ENCODE measurements around the gene PTTG1.

PTTG1 gene

DNA sequence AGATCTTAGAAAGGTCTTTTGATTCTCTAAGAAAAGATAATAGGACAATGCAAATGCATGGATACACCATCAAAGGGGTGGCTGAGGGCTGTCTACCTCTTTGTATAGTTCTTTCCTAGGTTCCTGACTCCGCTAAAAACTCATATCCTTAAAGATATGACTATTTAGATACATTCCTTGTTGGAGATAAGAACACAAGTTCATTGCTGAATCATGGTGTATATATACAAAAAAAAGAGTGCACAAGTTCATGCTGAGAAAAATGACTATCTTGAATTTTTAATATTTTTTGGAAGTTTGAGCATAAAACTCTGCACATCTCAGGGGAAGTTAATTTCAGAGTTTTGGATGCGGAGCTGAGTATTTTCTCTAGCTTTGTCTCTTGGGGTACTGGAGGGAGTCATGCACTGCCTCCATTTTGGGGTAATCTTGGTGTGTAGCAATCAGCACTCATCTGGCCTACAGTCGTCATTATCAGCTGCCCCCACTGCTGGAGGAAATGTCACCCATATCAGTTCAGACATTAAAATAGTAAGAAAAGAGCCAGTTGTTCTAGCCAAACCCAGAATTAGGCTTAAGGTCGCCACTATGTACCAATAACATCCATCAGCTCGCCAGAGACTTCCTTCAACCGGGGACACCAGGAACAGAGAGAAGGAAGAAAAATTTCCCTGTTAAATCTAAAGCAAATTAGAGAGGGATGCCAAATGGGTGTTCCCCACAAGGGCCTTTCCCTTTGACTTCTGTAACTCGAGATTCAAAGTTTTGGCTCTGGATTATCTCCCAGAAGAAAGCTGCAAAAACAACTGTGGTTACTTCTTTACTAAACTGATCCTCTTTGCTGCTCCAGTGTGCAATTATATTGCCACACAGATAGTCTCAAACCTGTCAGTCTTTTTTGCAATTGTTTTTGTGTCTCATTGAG is 49.0 kb downstream of the PTTG1 start:
- peak overlapping the region in 1 of 2 donors; percentile 46 for H3K27ac ChIP-seq (ENCODE audit: low read depth in 2 of 2, low read length in 2 of 2)
- H3K9ac ChIP-seq (ENCODE audit: low read depth in 1 of 2, low read length in 2 of 2), result no peak overlapping the region
- H3K4me1 ChIP-seq (ENCODE audit: control insufficient read depth in 2 of 2, insufficient read depth in 2 of 2, low read length in 2 of 2), result peaks cover 15 to 30% of the 10 kb centered on the region in 2 donors
- no peaks in the 10 kb centered on the region for H3K9me3 ChIP-seq (ENCODE audit: control insufficient read depth in 2 of 2, low read length in 2 of 2)
- H3K36me3 ChIP-seq (ENCODE audit: control insufficient read depth in 2 of 2, insufficient read depth in 2 of 2, low read length in 2 of 2), result no peaks in the 10 kb centered on the region
- H3K4me3 ChIP-seq (ENCODE audit: low read length in 2 of 2), result peak overlapping the region in 1 of 2 donors; percentile 14
- no peaks in the 10 kb centered on the region for H3K27me3 ChIP-seq (ENCODE audit: control insufficient read depth in 2 of 2, insufficient read depth in 2 of 2, low read length in 2 of 2)

DNA sequence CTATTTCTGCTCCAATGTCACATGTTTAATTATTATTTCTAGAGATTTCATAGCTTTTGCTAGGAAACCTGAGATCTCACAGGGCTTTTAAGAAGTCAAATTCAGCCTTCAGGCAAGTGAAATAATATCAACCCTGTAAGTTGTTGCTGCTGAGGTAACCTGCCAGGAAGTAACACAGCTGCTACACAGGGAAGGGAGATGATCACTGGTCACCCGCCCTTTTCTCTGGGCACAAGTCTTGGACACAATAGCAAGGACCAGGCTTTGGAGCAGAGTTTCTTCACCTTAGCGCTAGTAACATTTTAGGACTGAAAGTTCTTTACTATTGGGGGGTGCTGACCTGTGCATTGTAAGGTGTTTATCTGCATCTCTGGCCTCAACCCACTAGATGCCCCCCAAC is 50.1 kb downstream of the PTTG1 start:
- Histone ChIP-seq H3K9ac (ENCODE audit: low read depth in 1 of 2, low read length in 2 of 2) (peak overlapping the region in 1 of 2 donors; percentile 19), H3K27ac (ENCODE audit: low read depth in 2 of 2, low read length in 2 of 2) (peak overlapping the region in 1 of 2 donors; percentile 5)

DNA sequence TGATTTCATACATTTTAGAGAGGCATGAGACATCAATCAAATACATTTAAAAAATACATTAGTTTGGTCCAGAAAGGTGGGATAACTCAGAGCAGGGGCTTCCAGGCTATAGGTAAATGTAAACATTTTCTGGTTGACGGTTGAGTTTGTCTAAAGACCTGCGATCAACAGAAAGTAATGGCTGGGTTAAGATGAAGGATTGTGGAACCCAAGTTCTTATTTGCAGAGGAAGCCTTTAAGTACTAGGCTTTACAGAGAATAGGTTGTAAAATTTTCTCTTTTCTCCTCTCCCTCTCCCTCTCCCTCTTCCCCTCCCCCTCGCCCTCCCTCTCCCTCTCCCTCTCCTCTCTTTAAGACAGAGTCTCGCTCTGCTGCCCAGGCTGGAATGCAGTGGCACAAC is 50.8 kb downstream of the PTTG1 start:
- Histone ChIP-seq H3K36me3 (ENCODE audit: control insufficient read depth in 2 of 2, insufficient read depth in 2 of 2, low read length in 2 of 2) (no peaks in the 10 kb centered on the region), H3K9ac (ENCODE audit: low read depth in 1 of 2, low read length in 2 of 2) (no peak overlapping the region), H3K27ac (ENCODE audit: low read depth in 2 of 2, low read length in 2 of 2) (no peak overlapping the region), H3K9me3 (ENCODE audit: control insufficient read depth in 2 of 2, low read length in 2 of 2) (no peaks in the 10 kb centered on the region), H3K4me3 (ENCODE audit: low read length in 2 of 2) (no peak overlapping the region), H3K4me1 (ENCODE audit: control insufficient read depth in 2 of 2, insufficient read depth in 2 of 2, low read length in 2 of 2) (peaks cover 8 to 19% of the 10 kb centered on the region in 2 donors), H3K27me3 (ENCODE audit: control insufficient read depth in 2 of 2, insufficient read depth in 2 of 2, low read length in 2 of 2) (no peaks in the 10 kb centered on the region)

More for the DNA sequence above, 50.1 kb downstream of the PTTG1 start:
- Histone ChIP-seq H3K36me3 (ENCODE audit: control insufficient read depth in 2 of 2, insufficient read depth in 2 of 2, low read length in 2 of 2) (no peaks in the 10 kb centered on the region), H3K9me3 (ENCODE audit: control insufficient read depth in 2 of 2, low read length in 2 of 2) (no peaks in the 10 kb centered on the region), H3K4me1 (ENCODE audit: control insufficient read depth in 2 of 2, insufficient read depth in 2 of 2, low read length in 2 of 2) (peaks cover 15 to 27% of the 10 kb centered on the region in 2 donors), H3K27me3 (ENCODE audit: control insufficient read depth in 2 of 2, insufficient read depth in 2 of 2, low read length in 2 of 2) (no peaks in the 10 kb centered on the region), H3K4me3 (ENCODE audit: low read length in 2 of 2) (no peak overlapping the region)

DNA sequence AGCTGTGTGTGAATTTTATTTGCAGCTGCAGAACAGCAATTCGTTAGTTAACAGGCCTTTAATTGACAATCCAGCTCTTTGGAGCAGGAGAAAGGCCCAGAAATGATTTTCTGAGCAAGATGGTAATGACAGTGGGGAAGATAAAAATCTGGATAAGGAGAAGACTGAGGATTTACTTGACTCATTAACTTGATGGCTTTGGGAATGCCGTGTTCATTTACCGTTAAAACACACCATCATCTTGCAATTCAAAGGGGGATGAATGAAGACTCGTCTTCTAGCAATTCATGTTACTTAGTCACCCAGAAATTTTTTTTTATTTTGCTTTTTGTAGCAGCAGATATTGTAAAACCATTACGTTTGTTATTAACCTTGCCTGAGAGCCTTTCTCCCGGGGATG is 52.0 kb downstream of the PTTG1 start:
- Histone ChIP-seq H3K9ac (ENCODE audit: low read depth in 1 of 2, low read length in 2 of 2) (no peak overlapping the region), H3K27me3 (ENCODE audit: control insufficient read depth in 2 of 2, insufficient read depth in 2 of 2, low read length in 2 of 2) (no peaks in the 10 kb centered on the region), H3K4me3 (ENCODE audit: low read length in 2 of 2) (no peak overlapping the region), H3K9me3 (ENCODE audit: control insufficient read depth in 2 of 2, low read length in 2 of 2) (no peaks in the 10 kb centered on the region), H3K4me1 (ENCODE audit: control insufficient read depth in 2 of 2, insufficient read depth in 2 of 2, low read length in 2 of 2) (peaks cover 3 to 18% of the 10 kb centered on the region in 2 donors), H3K27ac (ENCODE audit: low read depth in 2 of 2, low read length in 2 of 2) (no peak overlapping the region), H3K36me3 (ENCODE audit: control insufficient read depth in 2 of 2, insufficient read depth in 2 of 2, low read length in 2 of 2) (no peaks in the 10 kb centered on the region)

DNA sequence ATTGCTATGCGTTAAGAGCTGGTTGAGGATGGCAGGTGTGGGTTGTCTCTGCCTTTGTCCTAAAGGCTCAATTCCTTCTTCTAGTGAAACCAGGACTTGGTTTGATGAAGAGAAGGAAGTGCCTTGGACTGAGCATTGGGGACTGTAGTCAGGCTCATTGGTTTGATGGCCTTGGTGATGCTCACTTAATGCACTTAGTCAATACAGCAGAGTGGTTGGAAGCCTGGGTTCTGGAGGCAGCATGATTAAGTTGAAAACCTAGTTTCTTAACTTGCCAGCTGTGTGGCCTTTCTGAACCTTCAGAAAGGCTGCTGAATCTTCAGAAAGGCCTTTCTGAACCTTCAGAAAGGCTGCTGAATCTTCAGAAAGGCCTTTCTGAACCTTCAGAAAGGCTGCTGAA is 52.4 kb downstream of the PTTG1 start:
- Histone ChIP-seq H3K36me3 (ENCODE audit: control insufficient read depth in 2 of 2, insufficient read depth in 2 of 2, low read length in 2 of 2) (no peaks in the 10 kb centered on the region), H3K27ac (ENCODE audit: low read depth in 2 of 2, low read length in 2 of 2) (no peak overlapping the region), H3K4me3 (ENCODE audit: low read length in 2 of 2) (no peak overlapping the region), H3K9ac (ENCODE audit: low read depth in 1 of 2, low read length in 2 of 2) (no peak overlapping the region), H3K9me3 (ENCODE audit: control insufficient read depth in 2 of 2, low read length in 2 of 2) (no peaks in the 10 kb centered on the region), H3K27me3 (ENCODE audit: control insufficient read depth in 2 of 2, insufficient read depth in 2 of 2, low read length in 2 of 2) (no peaks in the 10 kb centered on the region), H3K4me1 (ENCODE audit: control insufficient read depth in 2 of 2, insufficient read depth in 2 of 2, low read length in 2 of 2) (peaks cover 3 to 18% of the 10 kb centered on the region in 2 donors)

DNA sequence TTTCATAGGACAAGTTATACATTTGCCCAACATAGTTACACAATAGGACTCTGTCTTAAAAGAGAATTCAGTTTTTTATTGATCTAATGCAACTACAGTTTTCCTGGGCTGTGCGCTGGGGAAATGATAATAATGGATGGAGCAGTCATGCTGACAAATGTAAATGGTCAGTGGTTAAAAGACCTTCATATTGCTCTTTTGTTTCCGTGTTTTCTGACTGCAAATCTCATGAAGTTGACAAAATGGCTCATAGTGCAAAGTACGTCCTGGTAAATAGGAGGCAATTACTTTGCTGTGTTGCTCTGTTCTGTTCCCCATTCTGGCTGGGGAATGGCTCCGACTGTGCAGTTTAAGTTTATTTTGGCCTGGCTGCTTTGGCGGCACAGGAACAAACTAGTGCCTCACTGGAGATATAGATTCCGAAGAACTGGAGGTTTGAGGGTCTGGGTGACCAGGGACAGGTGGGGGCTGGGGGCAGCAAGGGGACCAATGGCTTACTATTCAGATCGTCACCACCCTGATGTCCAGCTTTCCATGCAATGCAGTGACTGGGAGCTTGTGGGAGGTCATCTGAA is 54.3 kb downstream of the PTTG1 start:
- Histone ChIP-seq H3K36me3 (ENCODE audit: control insufficient read depth in 2 of 2, insufficient read depth in 2 of 2, low read length in 2 of 2) (no peaks in the 10 kb centered on the region), H3K9me3 (ENCODE audit: control insufficient read depth in 2 of 2, low read length in 2 of 2) (no peaks in the 10 kb centered on the region), H3K27ac (ENCODE audit: low read depth in 2 of 2, low read length in 2 of 2) (peak overlapping the region; percentile 14 to 61), H3K27me3 (ENCODE audit: control insufficient read depth in 2 of 2, insufficient read depth in 2 of 2, low read length in 2 of 2) (no peaks in the 10 kb centered on the region), H3K9ac (ENCODE audit: low read depth in 1 of 2, low read length in 2 of 2) (no peak overlapping the region), H3K4me1 (ENCODE audit: control insufficient read depth in 2 of 2, insufficient read depth in 2 of 2, low read length in 2 of 2) (peaks cover 0 to 11% of the 10 kb centered on the region in 2 donors), H3K4me3 (ENCODE audit: low read length in 2 of 2) (peak overlapping the region in 1 of 2 donors; percentile 20)

DNA sequence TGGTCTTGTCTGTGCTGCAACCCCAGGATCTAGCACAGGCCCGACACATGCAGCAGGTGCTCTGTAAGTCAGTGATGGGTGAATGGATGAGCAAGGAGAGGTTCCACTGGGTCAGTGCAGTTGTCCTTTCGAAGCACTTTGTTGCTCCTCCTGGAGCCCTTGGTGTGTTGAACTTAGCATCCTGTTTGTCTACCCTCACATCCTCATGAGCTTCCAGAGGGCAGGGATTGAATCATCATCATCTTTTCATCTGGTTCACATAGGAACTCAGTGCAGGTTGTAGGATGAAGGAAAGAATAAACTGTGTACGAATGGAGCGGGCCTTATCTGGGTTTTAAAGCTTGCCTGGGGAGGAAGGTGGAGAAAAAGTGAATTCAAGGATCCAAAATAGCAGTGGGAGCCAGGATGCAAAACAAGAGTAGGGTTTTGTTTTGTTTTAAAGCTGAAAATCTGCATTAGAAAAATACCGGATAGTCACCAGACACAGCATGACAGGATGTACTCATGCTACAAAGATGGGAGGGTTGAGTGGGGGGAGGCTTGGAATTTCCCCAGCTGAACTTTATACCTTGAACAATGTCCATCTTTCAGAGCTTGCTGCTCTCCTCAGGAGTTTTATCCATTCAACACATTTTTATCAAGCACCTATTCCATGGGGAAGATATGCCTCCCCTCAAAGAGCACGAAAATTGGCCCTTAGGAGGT is 55.8 kb downstream of the PTTG1 start:
- Histone ChIP-seq H3K27ac (ENCODE audit: low read depth in 2 of 2, low read length in 2 of 2) (no peak overlapping the region), H3K9ac (ENCODE audit: low read depth in 1 of 2, low read length in 2 of 2) (no peak overlapping the region), H3K27me3 (ENCODE audit: control insufficient read depth in 2 of 2, insufficient read depth in 2 of 2, low read length in 2 of 2) (no peaks in the 10 kb centered on the region), H3K4me1 (ENCODE audit: control insufficient read depth in 2 of 2, insufficient read depth in 2 of 2, low read length in 2 of 2) (no peaks in the 10 kb centered on the region), H3K9me3 (ENCODE audit: control insufficient read depth in 2 of 2, low read length in 2 of 2) (no peaks in the 10 kb centered on the region), H3K4me3 (ENCODE audit: low read length in 2 of 2) (no peak overlapping the region), H3K36me3 (ENCODE audit: control insufficient read depth in 2 of 2, insufficient read depth in 2 of 2, low read length in 2 of 2) (no peaks in the 10 kb centered on the region)

DNA sequence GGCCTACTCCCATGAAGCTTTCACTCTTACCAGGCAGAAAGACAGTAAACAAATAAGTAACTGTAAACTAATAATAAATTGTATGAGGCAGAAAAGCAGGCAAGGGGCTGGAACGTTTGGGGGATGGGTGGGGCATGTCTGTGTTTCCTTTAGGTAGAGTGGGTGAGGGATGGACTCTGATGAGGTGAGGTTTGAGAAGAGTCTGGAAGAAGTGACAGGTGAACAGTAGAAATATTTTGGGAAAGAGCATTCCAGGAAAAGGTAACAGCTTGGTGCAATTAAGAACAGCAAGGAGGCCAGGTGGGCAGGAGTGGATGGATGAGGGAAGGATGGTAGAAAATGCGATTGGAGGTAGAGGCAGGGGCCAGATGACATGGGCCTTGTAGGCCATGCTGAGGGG is 56.5 kb downstream of the PTTG1 start:
- H3K9me3 ChIP-seq (ENCODE audit: control insufficient read depth in 2 of 2, low read length in 2 of 2), result no peaks in the 10 kb centered on the region
- H3K27me3 ChIP-seq (ENCODE audit: control insufficient read depth in 2 of 2, insufficient read depth in 2 of 2, low read length in 2 of 2), result no peaks in the 10 kb centered on the region
- H3K9ac ChIP-seq (ENCODE audit: low read depth in 1 of 2, low read length in 2 of 2), result no peak overlapping the region
- H3K4me1 ChIP-seq (ENCODE audit: control insufficient read depth in 2 of 2, insufficient read depth in 2 of 2, low read length in 2 of 2), result no peaks in the 10 kb centered on the region
- H3K36me3 ChIP-seq (ENCODE audit: control insufficient read depth in 2 of 2, insufficient read depth in 2 of 2, low read length in 2 of 2), result no peaks in the 10 kb centered on the region
- no peak overlapping the region for H3K27ac ChIP-seq (ENCODE audit: low read depth in 2 of 2, low read length in 2 of 2)
- no peak overlapping the region for H3K4me3 ChIP-seq (ENCODE audit: low read length in 2 of 2)
